ENCODE results near the gene PIEZO2.
"Not testable (repeated sequence)": the region's sequence is repeated elsewhere in the genome, so short reads cannot be mapped to it uniquely, and the experiment has no call there.

Gene PIEZO2

DNA sequence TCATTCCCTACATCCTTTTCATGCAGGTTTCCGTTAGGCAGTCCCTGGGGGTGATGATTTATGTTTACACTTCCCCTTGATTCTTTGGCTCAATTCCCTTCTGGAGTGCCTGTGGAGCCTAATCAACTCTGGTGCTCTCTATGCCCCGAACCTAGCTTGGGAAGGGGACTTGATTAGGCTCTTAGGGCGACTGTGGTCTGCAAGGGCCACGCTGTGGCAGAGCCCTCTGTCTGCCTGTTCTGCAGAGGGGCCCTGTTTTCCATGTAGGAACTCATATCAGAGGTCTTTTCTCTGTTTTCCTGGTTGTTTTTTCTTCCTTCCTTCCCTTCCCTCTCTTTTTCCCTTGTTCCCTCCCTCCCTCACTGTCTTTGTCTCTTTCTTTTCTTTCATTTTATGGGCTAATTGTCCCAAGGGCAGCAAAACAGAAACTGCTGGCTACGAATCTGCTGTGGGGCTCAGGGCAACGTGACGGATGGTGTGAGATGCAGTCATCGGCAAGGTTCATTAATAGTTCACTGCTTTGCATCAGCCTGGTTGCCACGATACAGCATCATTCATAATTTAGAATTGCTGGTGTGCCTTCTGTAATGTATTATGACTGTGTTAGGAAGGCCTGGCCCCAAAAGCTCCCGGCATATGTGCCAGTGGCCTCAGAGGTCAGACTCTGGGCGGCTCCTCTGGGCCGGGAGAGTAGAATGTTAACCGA is 489.0 kb downstream of the PIEZO2 start:
- DNase-seq, result no peak

DNA sequence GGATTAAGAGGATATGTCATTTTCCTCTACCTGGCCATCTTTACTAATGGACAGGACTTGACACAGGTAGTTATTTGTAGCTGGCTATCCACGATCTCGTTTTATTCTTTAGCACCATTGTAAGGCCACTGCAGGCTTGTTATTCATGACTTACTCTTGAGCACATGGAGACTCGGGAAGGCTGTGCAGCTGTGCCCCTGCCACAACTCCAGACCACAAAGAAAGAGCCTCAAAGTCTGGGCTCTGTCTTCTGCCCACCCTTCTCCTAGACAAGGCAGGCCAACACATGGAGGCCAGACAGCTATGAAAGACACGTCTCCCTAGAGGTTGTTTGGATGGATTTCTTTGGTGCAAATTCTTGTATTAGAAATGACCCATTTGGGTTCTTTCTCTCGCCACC is 489.8 kb downstream of the PIEZO2 start:
- no peak for DNase-seq

- no peak for DNase-seq
These were observed 490.4 kb downstream of the PIEZO2 start for GRCh38 chr18:10659000-10659399.

- not testable (repeated sequence) for DNase-seq
These were observed 505.4 kb downstream of the PIEZO2 start for GRCh38 chr18:10644003-10644402.

GRCh38 chr18:10642915-10643524 is 506.3 kb downstream of the PIEZO2 start:
- not testable (repeated sequence) for DNase-seq

GRCh38 chr18:10638539-10638885 is 510.9 kb downstream of the PIEZO2 start:
- DNase-seq, result not testable (repeated sequence)

- DNase-seq, result not testable (repeated sequence)
These were observed 511.4 kb downstream of the PIEZO2 start for GRCh38 chr18:10637858-10638538.

GRCh38 chr18:10629076-10629475 is 520.3 kb downstream of the PIEZO2 start:
- not testable (repeated sequence) for DNase-seq

- not testable (repeated sequence) for DNase-seq
These were observed 522.7 kb downstream of the PIEZO2 start for GRCh38 chr18:10626606-10627213.

DNA sequence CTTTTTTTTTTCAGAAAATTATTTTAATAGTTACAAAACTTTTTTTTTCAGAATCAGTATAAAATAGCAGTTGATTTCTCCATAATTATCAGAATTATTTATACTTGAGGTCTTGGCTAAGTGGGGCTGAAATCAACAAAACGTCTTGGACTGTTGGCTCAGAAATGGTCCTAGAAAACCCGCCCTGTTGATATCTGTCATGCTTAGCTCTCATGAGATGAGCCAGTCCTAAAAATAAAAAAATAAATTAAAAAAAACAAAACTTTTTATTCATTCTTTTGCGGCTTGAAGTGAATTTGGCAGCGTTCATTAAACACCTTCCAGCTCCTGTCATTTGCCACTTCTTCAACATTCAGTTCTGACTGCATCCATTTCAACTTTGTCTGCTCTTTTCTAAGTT is 525.8 kb downstream of the PIEZO2 start:
- DNase-seq, result not testable (repeated sequence)

- not testable (repeated sequence) for DNase-seq
These were observed 526.4 kb downstream of the PIEZO2 start for GRCh38 chr18:10622982-10623381.

GRCh38 chr18:10620670-10621329 is 528.6 kb downstream of the PIEZO2 start:
- DNase-seq, result not testable (repeated sequence)

Data from activated CD4-positive, alpha-beta T cell treated with anti-CD3 and anti-CD28 coated beads for 1 hour (primary cell).